IMR-90 (cell line): Measurements from ENCODE around the gene AURKA. TPM values are rescaled to one million over a fixed set of nuclear protein-coding genes. Genes with fewer than 3 reads are reported as not detected.

Experiments
- ATAC-seq: fragments of 200-7000 bp; cut with Tn5 transposase; 2 replicates; pipeline ENCODE4 v1.9.1; 2020; ENCODE audit warnings: low read depth, mild to moderate bottlenecking, moderate library complexity
- BruUV-seq: library from RNA; stranded (reverse); fragments of 400-500 nt; replicated peaks from 2 replicates; lab custom pipeline; 2021; lab: Mats Ljungman, UMichigan
- CTCF ChIA-PET: fragments of 300-600 bp; formaldehyde crosslinking; extraction: SDS; loops from one replicate; lab custom pipeline; 2021; ENCODE audit warnings: antibody characterized with exemption; lab: Yijun Ruan, JAX
- POLR2A ChIA-PET: fragments of 300-600 bp; sonication (Branson Sonifier 250); formaldehyde crosslinking; loops from one replicate; lab custom pipeline; 2022; ENCODE audit warnings: antibody characterized with exemption; ENCODE audit not compliant: unreplicated experiment; lab: Charles Lee
- DNase-seq: peaks from one replicate; pipeline ENCODE4 v3.0.0; 2013
- H2AFZ ChIP-seq: replicated peaks from 2 replicates; pipeline ENCODE3; 2013; ENCODE audit warnings: low read length, mild to moderate bottlenecking; ENCODE audit not compliant: poor library complexity
- H2AK5ac ChIP-seq: 2 replicates; pipeline ENCODE4 v1.6.1; 2013; ENCODE audit warnings: low read depth, low read length, inconsistent platforms
- H2AK9ac ChIP-seq: replicated peaks from 2 replicates; pipeline ENCODE3; 2013; ENCODE audit warnings: mild to moderate bottlenecking, low read depth, low read length, moderate library complexity; ENCODE audit not compliant: poor library complexity
- H2BK120ac ChIP-seq: 2 replicates; pipeline ENCODE4 v1.6.1; 2013; ENCODE audit warnings: low read depth, low read length, inconsistent platforms
- H2BK15ac ChIP-seq: 3 replicates; pipeline ENCODE4 v1.6.1; 2013; ENCODE audit warnings: low read depth, low read length, inconsistent platforms
- H2BK20ac ChIP-seq: 2 replicates; pipeline ENCODE4 v1.6.1; 2013; ENCODE audit warnings: low read depth, mild to moderate bottlenecking, inconsistent platforms, low read length, moderate library complexity
- H2BK5ac ChIP-seq: 2 replicates; pipeline ENCODE4 v1.6.1; 2013; ENCODE audit warnings: mild to moderate bottlenecking, low read depth, low read length, inconsistent platforms; ENCODE audit not compliant: poor library complexity, severe bottlenecking
- H3K14ac ChIP-seq: replicated peaks from 2 replicates; pipeline ENCODE4 v1.6.1; 2013; ENCODE audit warnings: low read depth, low read length, inconsistent platforms
- H3K18ac ChIP-seq: 2 replicates; pipeline ENCODE4 v1.6.1; 2013; ENCODE audit warnings: low read depth, low read length, control low read depth
- H3K23ac ChIP-seq: 2 replicates; pipeline ENCODE4 v1.6.1; 2013; ENCODE audit warnings: low read depth, low read length, inconsistent platforms
- H3K27ac ChIP-seq: 2 replicates; pipeline ENCODE4 v1.5.1; 2013; ENCODE audit warnings: mild to moderate bottlenecking, control low read depth, low read length; ENCODE audit not compliant: insufficient read depth
- H3K27me3 ChIP-seq: 2 replicates; pipeline ENCODE4 v1.6.1; 2013; ENCODE audit warnings: low read length; ENCODE audit not compliant: control insufficient read depth, insufficient read depth
- H3K36me3 ChIP-seq: 2 replicates; pipeline ENCODE4 v1.6.1; 2013; ENCODE audit warnings: low read length, mixed read lengths; ENCODE audit not compliant: control insufficient read depth, insufficient read depth
- H3K4ac ChIP-seq: 2 replicates; pipeline ENCODE4 v1.6.1; 2013; ENCODE audit warnings: low read depth, low read length, inconsistent platforms
- H3K4me1 ChIP-seq: 2 replicates; pipeline ENCODE4 v1.6.1; 2013; ENCODE audit warnings: low read length, mixed read lengths; ENCODE audit not compliant: control insufficient read depth, insufficient read depth
- H3K4me2 ChIP-seq: 2 replicates; pipeline ENCODE4 v1.6.1; 2013; ENCODE audit warnings: low read depth, mild to moderate bottlenecking, control low read depth, low read length, moderate library complexity
- H3K4me3 ChIP-seq: 2 replicates; pipeline ENCODE4 v1.5.1; 2013; ENCODE audit warnings: low read depth, mild to moderate bottlenecking, control low read depth, low read length, moderate library complexity; ENCODE audit not compliant: insufficient read depth
- H3K56ac ChIP-seq: 2 replicates; pipeline ENCODE4 v1.6.1; 2013; ENCODE audit warnings: low read length, inconsistent platforms; ENCODE audit not compliant: insufficient read depth; ENCODE audit errors: extremely low read depth
- H3K79me1 ChIP-seq, 2 experiments: 2 replicates each; pipeline ENCODE4 v1.6.1; 2013; ENCODE audit warnings: low read length in 2 of 2, inconsistent platforms in 1 of 2, low read depth in 1 of 2
- H3K9ac ChIP-seq: 2 replicates; pipeline ENCODE4 v1.6.1; 2013; ENCODE audit warnings: low read depth, low read length, control low read depth
- H3K9me1 ChIP-seq: 2 replicates; pipeline ENCODE4 v1.6.1; 2013; ENCODE audit warnings: low read length, inconsistent platforms; ENCODE audit not compliant: insufficient read depth
- H3K9me3 ChIP-seq: 2 replicates; pipeline ENCODE4 v1.6.1; 2013; ENCODE audit warnings: low read length; ENCODE audit not compliant: control insufficient read depth, insufficient read depth
- H4K20me1 ChIP-seq: 2 replicates; pipeline ENCODE4 v1.6.1; 2013; ENCODE audit warnings: low read length, inconsistent platforms; ENCODE audit not compliant: insufficient read depth
- H4K5ac ChIP-seq: 2 replicates; pipeline ENCODE4 v1.6.1; 2013; ENCODE audit warnings: mild to moderate bottlenecking, low read depth, low read length, control low read depth
- H4K8ac ChIP-seq, 2 experiments: 2 replicates each; pipeline ENCODE4 v1.6.1; 2013; ENCODE audit warnings: low read depth in 2 of 2, low read length in 2 of 2, control low read depth in 1 of 2, inconsistent platforms in 1 of 2
- H4K91ac ChIP-seq: 2 replicates; pipeline ENCODE4 v1.6.1; 2013; ENCODE audit warnings: low read depth, low read length, inconsistent platforms; ENCODE audit not compliant: insufficient read depth
- BHLHE40 ChIP-seq: fragments of 150-350 bp; IDR thresholded peaks from 2 replicates; pipeline ENCODE4 v1.6.1; 2016; ENCODE audit warnings: mild to moderate bottlenecking, low read depth, low read length
- CHD1 ChIP-seq: IDR thresholded peaks from 2 replicates; pipeline ENCODE4 v1.6.1; 2012; ENCODE audit warnings: low read depth, low read length, improper control_type of control experiment
- CTCF ChIP-seq: conservative IDR thresholded peaks from 2 replicates; pipeline ENCODE4 v1.5.1; 2012; ENCODE audit warnings: mild to moderate bottlenecking, low read depth, low read length, improper control_type of control experiment
- ELK1 ChIP-seq: fragments of 150-350 bp; IDR thresholded peaks from 2 replicates; pipeline ENCODE4 v1.6.1; 2016; ENCODE audit warnings: low read depth, mild to moderate bottlenecking, low read length, moderate library complexity, borderline replicate concordance
- FOS ChIP-seq: fragments of 150-350 bp; IDR thresholded peaks from 2 replicates; pipeline ENCODE4 v1.6.1; 2016; ENCODE audit warnings: low read depth, low read length
- MAFK ChIP-seq: IDR thresholded peaks from 2 replicates; pipeline ENCODE4 v1.6.1; 2012; ENCODE audit warnings: low read depth, low read length, improper control_type of control experiment
- POLR2A ChIP-seq: IDR thresholded peaks from 2 replicates; pipeline ENCODE4 v1.6.1; 2012; ENCODE audit warnings: mild to moderate bottlenecking, low read depth, low read length
- RAD21 ChIP-seq: IDR thresholded peaks from 2 replicates; pipeline ENCODE4 v1.6.1; 2012; ENCODE audit warnings: low read length, improper control_type of control experiment
- RCOR1 ChIP-seq: IDR thresholded peaks from 2 replicates; pipeline ENCODE4 v1.6.1; 2012; ENCODE audit warnings: mild to moderate bottlenecking, low read length, improper control_type of control experiment; ENCODE audit not compliant: insufficient replicate concordance
- RFX5 ChIP-seq: IDR thresholded peaks from 2 replicates; pipeline ENCODE4 v1.8.0; 2012; ENCODE audit warnings: low read depth, mild to moderate bottlenecking, low read length, moderate library complexity
- SMC3 ChIP-seq: fragments of 150-350 bp; IDR thresholded peaks from 2 replicates; pipeline ENCODE4 v1.6.1; 2016; ENCODE audit warnings: low read depth, mild to moderate bottlenecking, antibody characterized with exemption, low read length, moderate library complexity
- USF2 ChIP-seq: fragments of 150-350 bp; IDR thresholded peaks from 2 replicates; pipeline ENCODE4 v1.6.1; 2017; ENCODE audit warnings: mild to moderate bottlenecking, antibody characterized with exemption, low read length, low read depth
- WGBS, 2 experiments: methylation state at CpG; one replicate each; pipeline versions ENCODE4 v1.1.5 to v1.1.7; 2013; ENCODE audit warnings: missing lambda C conversion rate in 2 of 2; ENCODE audit not compliant: insufficient read length in 1 of 2; ENCODE audit errors: extremely low coverage in 2 of 2; 5-methylcytosine and 5-hydroxymethylcytosine counted together
- dilution Hi-C: fragments of 300-500 bp; cut with HindIII; formaldehyde crosslinking; loops from one replicate; pipeline ENCODE4 v1.14.3; 2018; ENCODE audit warnings: low sequenced_read_pairs; ENCODE audit not compliant: unreplicated experiment
- in situ Hi-C: fragments of 300-500 bp; cut with MboI; formaldehyde crosslinking; loops from 3 replicates; pipeline ENCODE4 v1.14.3; 2019; ENCODE audit warnings: low sequenced_read_pairs, inconsistent platforms, mixed read lengths
- intact Hi-C: fragments of 100-400 bp; cut with micrococcal nuclease; formaldehyde crosslinking; loops from 2 replicates; pipeline ENCODE4 v1.10.0; 2022
- polyA plus RNA-seq, 3 experiments: library from polyadenylated mRNA; depleted of rRNA; stranded (reverse); fragments of >200 nt; gene quantifications; 2 replicates each; pipeline ENCODE4 v1.2.3, GENCODE V29; 2012; ENCODE audit warnings: low replicate concordance in 1 of 3
- total RNA-seq: library from RNA; depleted of rRNA; stranded (reverse); fragments of >200 nt; gene quantifications from 2 replicates; pipeline ENCODE4 v1.2.3, GENCODE V29; 2012

The AURKA gene
- total and polyA plus RNA-seq, 2 of the 4 experiments (the other 2 are of a cell fraction) = 68.0 to 83.3 TPM

- intact Hi-C loops (no loop called here), in situ Hi-C loops (loop anchor here (25.0 kb wide), 1 partner anchor 415 kb away; no protein-coding TSS in a partner anchor), dilution Hi-C loops (no loop called here)
- no TSS peak for BruUV-seq
- Histone ChIP-seq H2AFZ (no peak overlapping the region), H3K4me2 (no peak overlapping the region), H2BK120ac (no peak overlapping the region), H4K8ac (no peak overlapping the region), H3K23ac (no peak overlapping the region), H3K18ac (no peak overlapping the region), H2BK20ac (no peak overlapping the region), H3K4me1 (no peaks in the 10 kb centered on the region), H3K27me3 (no peaks in the 10 kb centered on the region), H3K4me3 (no peak overlapping the region), H4K20me1 (no peaks in the 10 kb centered on the region), H3K9ac (no peak overlapping the region), H4K91ac (no peak overlapping the region), H2AK9ac (no peak overlapping the region), H4K5ac (no peak overlapping the region), H3K27ac (no peak overlapping the region), H2BK15ac (no peak overlapping the region), H2BK5ac (no peak overlapping the region), H3K9me3 (no peaks in the 10 kb centered on the region), H3K4ac (no peak overlapping the region), H2AK5ac (no peak overlapping the region), H3K9me1 (peaks cover 9% of the 10 kb centered on the region), H3K79me1 (peaks cover 36 to 44% of the 10 kb centered on the region in 2 experiments), H3K36me3 (peaks cover 16% of the 10 kb centered on the region), H3K14ac (no peak overlapping the region), H3K56ac (no peak overlapping the region)
- no peak for ATAC-seq
- TF ChIP-seq SMC3 = no peak
- no peak for TF ChIP-seq CHD1
- no peak for TF ChIP-seq USF2
- TF ChIP-seq BHLHE40 = no peak
- TF ChIP-seq MAFK = no peak
- no peak for TF ChIP-seq ELK1
- TF ChIP-seq POLR2A = no peak
- no peak for TF ChIP-seq RFX5
- no peak for TF ChIP-seq FOS
- no peak for TF ChIP-seq RCOR1
- no peak for TF ChIP-seq CTCF
- TF ChIP-seq RAD21 = no peak
- CTCF ChIA-PET = no interaction called here
- WGBS, 2 experiments = 98% methylated on average over 5 of the region's 11 CpGs; no CpG with 5 or more reads in 1 of the 2 experiments
- POLR2A ChIA-PET = no interaction called here
- DNase-seq = no peak
Observed at GRCh38 chr20:56371977-56372376, 20.0 kb downstream of the AURKA start.
